RPMI8226 (cell line): ENCODE measurements around the gene MPRIP.

Experiments
- DNase-seq: peaks from one replicate; pipeline ENCODE4 v3.0.0-alpha.2; 2015

Gene MPRIP

GRCh38 chr17:17032131-17032692, 10.0 kb upstream of the MPRIP start:
- DNase-seq = no peak

- no peak for DNase-seq
Measured at GRCh38 chr17:17033466-17033865, 8.8 kb upstream of the MPRIP start.

DNA sequence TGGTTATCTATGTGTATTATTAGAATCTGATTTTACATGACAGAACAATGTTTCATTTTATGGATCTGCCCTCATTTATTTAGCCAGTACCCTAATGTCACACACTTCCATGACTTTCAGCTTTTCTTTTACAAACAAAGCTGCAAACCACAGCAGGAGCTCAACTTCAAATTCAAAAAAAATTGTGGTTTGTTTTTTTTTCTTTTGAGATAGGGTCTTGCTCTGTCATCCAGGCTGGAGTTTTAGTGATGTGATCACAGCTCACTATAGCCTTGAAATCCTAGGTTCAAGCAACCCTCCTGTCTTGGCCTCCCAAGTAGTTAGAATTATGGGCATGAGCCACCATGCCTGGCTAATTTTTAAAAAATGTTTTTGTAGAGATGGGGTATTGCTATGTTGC, 8.2 kb upstream of the MPRIP start:
- DNase-seq = no peak

DNA sequence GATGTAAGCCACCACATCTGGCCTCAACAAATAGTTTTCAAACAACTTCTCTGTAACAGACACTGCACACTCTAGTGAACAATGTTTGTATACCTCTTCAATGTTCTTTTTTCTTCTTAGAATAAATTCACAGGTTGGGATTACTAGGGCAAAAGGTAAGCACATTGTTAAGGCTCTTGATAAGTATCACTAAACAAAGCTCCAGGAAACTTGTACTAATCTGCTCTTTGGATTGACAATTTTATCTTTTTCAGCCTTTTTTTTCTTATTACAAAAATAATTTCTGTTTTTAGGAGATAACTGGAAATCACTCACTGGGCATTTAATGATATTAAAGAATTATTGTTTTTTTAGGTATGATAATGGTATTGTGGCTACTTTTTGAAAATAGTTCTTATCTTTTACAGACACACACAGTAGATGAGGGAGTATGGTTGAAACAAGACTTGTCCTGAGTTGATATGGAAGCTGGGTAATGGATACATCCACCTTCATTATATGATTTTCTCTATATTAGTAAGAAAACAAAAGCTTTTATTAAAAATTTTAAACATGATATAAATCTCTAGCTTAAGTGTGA, 7.7 kb upstream of the MPRIP start:
- no peak for DNase-seq

DNA sequence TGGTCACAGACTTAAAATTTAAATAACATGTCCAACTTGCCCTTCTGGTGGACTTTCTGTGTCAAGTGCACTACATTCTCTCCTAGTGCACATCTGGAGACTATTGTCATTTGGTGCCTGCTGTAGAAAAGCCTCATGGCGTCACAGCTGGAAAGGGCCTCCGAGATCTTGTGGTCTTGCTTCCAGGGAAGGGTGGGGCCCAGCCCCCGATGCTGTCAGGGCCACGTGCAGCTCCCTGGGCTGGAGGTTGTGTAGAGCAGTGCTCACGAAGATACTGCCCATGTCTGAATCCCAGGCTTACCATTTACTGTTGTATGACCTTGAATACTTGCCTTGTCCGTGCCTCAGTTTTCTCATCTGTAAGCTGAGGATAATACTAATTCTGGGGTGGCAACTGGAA, 6.8 kb upstream of the MPRIP start:
- no peak for DNase-seq

GRCh38 chr17:17035920-17036523, 6.2 kb upstream of the MPRIP start:
- DNase-seq = no peak

DNA sequence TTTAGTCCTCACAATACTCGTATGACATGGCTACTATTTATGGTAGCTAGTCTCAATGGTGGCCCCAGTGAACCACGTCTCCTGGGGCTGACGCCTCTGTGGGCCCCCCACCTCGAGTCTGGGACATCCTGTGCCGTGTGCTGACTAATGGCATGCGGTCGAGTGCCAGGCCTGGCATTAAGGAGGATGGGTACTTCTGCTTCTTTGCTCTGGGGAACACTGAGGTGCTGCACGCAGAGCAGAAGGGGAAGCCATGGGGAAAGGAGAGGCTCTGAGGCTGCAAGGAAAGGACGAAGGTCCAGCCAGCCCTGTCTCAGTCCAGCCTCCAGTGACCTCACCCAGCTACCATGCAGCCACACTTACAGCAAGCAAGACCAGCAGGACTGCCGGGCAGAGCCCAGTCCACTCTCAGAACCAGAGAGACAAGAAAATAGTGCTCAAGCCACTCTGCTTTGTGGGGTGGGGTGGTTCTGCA, 5.7 kb upstream of the MPRIP start:
- no peak for DNase-seq

GRCh38 chr17:17039911-17040310, 2.3 kb upstream of the MPRIP start:
- no peak for DNase-seq

DNA sequence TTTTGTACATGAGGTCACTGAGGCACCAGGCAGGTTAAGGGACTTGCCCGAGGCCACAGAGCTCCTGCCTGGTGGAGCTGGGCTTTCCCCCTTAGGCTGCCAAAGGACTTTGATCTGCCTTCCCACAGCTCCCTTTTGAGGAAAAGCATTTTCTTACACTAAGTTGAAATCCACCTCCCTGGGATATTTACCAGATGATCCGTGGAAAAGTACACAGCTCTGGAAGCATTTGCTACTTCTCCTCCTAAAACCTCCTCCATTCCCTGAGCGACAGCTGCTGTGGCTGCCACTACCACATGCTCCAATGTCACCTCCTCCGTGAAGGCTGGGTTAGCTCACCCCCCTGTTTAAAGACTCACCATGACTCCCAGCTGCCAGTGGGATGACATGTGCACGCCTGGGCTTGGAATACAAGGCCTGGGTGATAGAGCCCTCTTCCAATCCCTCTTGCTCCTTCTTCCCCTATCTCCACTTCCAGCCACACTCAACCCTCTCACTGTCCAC, 1.2 kb upstream of the MPRIP start:
- DNase-seq = no peak

- DNase-seq = peak; percentile 97
Measured at GRCh38 chr17:17041571-17042383, 480 bp upstream of the MPRIP start.

DNA sequence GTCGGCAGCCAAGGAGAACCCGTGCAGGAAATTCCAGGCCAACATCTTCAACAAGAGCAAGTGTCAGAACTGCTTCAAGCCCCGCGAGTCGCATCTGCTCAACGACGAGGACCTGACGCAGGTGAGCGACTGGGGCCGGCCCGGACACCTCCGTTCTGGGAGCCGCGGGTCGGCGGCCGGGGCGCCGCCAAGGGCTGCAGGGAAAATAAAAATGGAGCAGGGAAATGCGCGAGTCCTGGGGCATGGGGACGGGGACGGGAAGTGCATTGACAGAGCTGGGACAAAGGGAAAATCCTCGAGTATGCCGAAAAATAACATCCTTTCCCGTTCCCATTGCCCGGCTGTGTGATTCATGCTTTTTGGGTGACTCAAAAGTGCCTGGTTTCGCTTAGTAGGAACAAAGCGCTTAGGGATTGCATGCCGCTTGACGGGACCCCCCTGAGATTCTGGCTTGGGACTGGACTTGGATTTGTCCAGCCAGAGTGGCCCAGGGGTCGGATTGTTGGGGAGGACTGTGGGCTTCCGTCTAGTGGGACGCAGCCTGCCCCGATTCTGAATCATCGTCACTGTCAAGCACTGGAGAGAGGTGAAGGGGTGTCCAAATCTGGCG, 699 bp downstream of the MPRIP start:
- peak; percentile 29 for DNase-seq

GRCh38 chr17:17043461-17044271, 1.4 kb downstream of the MPRIP start:
- no peak for DNase-seq

DNA sequence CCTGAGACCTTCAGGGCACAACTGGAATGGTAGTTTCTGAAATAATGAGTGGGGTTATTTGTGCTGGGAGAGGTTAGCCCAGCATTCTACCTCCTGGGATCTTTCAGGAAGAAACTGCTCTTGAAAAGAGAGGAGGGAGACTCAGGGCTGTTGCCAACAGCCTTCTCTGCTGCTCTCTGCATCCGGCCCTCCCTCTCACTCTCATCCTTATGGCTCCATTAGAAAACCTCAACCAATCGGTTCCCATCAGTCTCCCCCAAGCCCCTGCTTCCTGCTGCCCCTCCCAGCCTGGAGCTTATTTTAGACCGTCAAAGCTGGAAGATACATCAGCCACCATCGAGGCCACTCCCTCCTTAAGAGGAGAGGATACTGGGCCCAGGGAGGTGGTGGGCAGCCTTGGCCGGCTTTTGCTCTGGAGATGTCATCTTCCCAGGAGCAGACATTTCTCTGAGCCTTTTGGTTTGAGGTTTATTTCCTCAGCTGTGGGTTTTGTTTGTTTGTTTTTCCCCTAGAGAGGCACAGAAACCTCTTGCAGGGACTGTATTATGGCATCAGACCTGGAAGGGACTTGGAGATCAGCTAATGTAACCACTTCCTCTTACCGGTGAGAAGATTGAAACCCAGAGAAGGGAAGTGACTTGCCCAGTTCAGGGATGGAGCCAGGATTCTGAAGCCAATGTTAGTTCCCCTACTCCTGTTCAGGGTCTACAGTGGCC, 2.7 kb downstream of the MPRIP start:
- peak; percentile 45 for DNase-seq

GRCh38 chr17:17048106-17048505, 5.8 kb downstream of the MPRIP start:
- no peak for DNase-seq

- no peak for DNase-seq
Measured at GRCh38 chr17:17050346-17051345, 8.4 kb downstream of the MPRIP start.

DNA sequence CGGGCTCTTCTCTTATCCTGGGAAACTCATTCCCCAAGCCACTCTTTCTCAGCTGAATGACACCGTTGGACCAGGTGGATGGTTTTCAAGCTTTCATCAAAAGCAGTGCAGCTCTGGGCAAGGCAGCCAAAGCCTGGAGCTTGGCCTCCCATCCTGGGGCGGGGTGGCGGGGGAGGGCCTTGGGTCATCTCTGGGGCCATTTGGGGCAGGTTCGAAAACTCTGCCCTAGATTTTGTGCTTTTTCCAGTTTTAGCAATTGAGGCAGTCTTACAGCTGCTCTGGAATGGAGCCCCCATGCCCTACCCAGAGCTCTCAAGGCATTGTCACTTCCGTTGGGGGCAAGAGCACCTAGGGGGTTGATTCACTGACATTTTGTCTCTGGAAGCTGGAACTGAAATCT, 9.1 kb downstream of the MPRIP start:
- DNase-seq = no peak

- DNase-seq = peak; percentile 71
Measured at GRCh38 chr17:17051791-17052461, 9.7 kb downstream of the MPRIP start.

DNA sequence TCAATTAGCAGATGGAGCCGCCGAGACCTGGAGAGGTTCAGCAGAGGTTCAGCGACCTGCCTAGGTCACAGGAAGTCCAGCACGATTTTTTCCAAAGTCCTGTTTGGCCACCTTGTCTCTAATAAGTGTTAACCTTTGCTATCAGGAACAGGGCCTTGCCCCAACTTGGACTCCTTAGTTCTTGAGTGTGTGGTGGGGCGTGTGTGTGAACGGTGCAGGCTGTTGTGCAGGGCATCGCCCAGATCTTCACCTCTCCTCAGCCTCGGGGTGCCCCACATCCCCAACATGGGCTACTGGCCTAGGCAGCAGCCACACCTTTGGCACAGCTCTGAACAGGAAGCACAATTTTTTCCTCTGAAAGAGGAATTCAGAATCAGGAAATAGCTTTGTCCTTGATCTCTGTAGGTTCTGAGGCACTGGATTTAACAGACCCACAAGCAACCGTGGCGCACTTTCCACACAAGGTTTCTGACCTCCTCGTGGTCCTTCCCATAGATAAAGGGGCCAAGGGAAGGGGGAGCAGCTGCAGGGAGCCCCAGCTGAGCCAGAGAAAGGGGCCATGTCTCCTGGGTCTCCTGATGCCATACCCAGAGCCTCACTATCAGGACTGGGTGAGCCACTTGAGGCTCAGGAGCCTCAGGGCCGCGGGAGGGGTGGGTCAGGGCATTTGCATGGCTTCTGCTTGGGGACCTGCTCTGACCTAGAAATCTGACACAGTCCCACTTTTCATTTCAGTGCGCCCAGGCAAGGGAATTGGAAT, 10.4 kb downstream of the MPRIP start:
- DNase-seq = no peak
